Esophagus (tissue), 2 donors: ENCODE measurements around the gene FBRSL1. TPM values are rescaled to one million over a fixed set of nuclear protein-coding genes. Genes with fewer than 3 reads are reported as not detected.

Source experiments
- H3K27ac ChIP-seq, 2 donors: one replicate each; pipeline ENCODE4 v1.5.1; 2013; ENCODE audit warnings: low read depth in 2 of 2, mild to moderate bottlenecking in 2 of 2, inconsistent platforms in 1 of 2, low read length in 1 of 2, moderate library complexity in 1 of 2
- H3K27me3 ChIP-seq, 2 donors: one replicate each; pipeline ENCODE4 v1.6.1; 2013; ENCODE audit warnings: low read length in 2 of 2, control low read depth in 1 of 2, mild to moderate bottlenecking in 1 of 2; ENCODE audit not compliant: insufficient read depth in 2 of 2, control insufficient read depth in 1 of 2
- H3K36me3 ChIP-seq, 2 donors: one replicate each; pipeline ENCODE4 v1.6.1; 2013; ENCODE audit warnings: low read length in 1 of 2; ENCODE audit not compliant: control insufficient read depth in 2 of 2, insufficient read depth in 2 of 2
- H3K4me1 ChIP-seq, 2 donors: one replicate each; pipeline ENCODE4 v1.6.1; 2013; ENCODE audit warnings: low read length in 1 of 2; ENCODE audit not compliant: control insufficient read depth in 2 of 2, insufficient read depth in 2 of 2
- H3K4me3 ChIP-seq, 2 donors: one replicate each; pipeline ENCODE4 v1.5.1; 2013; ENCODE audit warnings: low read length in 2 of 2, mild to moderate bottlenecking in 2 of 2, low read depth in 1 of 2, moderate library complexity in 1 of 2
- H3K9me3 ChIP-seq, 2 donors: one replicate each; pipeline ENCODE4 v1.6.1; 2013; ENCODE audit warnings: mild to moderate bottlenecking in 2 of 2, low read depth in 1 of 2, low read length in 1 of 2, moderate library complexity in 1 of 2; ENCODE audit not compliant: control insufficient read depth in 2 of 2, insufficient read depth in 1 of 2
- WGBS, 2 donors: extraction: QIAGEN DNeasy Blood & Tissue Kit; methylation state at CpG; one replicate each; pipeline ENCODE4 v1.1.7; 2013; 5-methylcytosine and 5-hydroxymethylcytosine counted together
- polyA plus RNA-seq, 2 donors: library from polyadenylated mRNA; stranded (reverse); fragments of 200-250 nt; gene quantifications; one replicate each; pipeline ENCODE4 v1.2.3, GENCODE V29; 2013
- donor health status: healthy with polysubstance abuse.
- donor health status: Bipolar disorder and iron deficiency.

FBRSL1 gene
- polyA plus RNA-seq, 2 donors, result 15.6 to 17.9 TPM

GRCh38 chr12:132518354-132518992 lies 28.5 kb downstream of the FBRSL1 start:
- Histone ChIP-seq H3K36me3 (peaks cover 4 to 13% of the 10 kb centered on the region in 2 donors), H3K4me3 (no peak overlapping the region), H3K9me3 (peaks cover 0 to 6% of the 10 kb centered on the region in 2 donors), H3K4me1 (peaks cover 3 to 20% of the 10 kb centered on the region in 2 donors), H3K27ac (no peak overlapping the region), H3K27me3 (no peaks in the 10 kb centered on the region)
- WGBS, 2 donors, result 96 to 97% methylated on average over 7 of the region's 7 CpGs

GRCh38 chr12:132520421-132521199 lies 30.7 kb downstream of the FBRSL1 start:
- H3K9me3 ChIP-seq, result peaks cover 0 to 6% of the 10 kb centered on the region in 2 donors
- no peak overlapping the region for H3K4me3 ChIP-seq
- H3K27me3 ChIP-seq, result no peaks in the 10 kb centered on the region
- 57 to 75% methylated on average over 17 of the region's 17 CpGs for WGBS, 2 donors
- no peak overlapping the region for H3K27ac ChIP-seq
- H3K4me1 ChIP-seq, result peaks cover 0 to 29% of the 10 kb centered on the region in 2 donors
- H3K36me3 ChIP-seq, result peaks cover 4 to 11% of the 10 kb centered on the region in 2 donors

GRCh38 chr12:132521200-132521580 lies 31.2 kb downstream of the FBRSL1 start:
- H3K27ac ChIP-seq, result no peak overlapping the region
- H3K4me1 ChIP-seq, result peaks cover 0 to 29% of the 10 kb centered on the region in 2 donors
- 88 to 91% methylated on average over 15 of the region's 15 CpGs for WGBS, 2 donors
- no peaks in the 10 kb centered on the region for H3K27me3 ChIP-seq
- H3K9me3 ChIP-seq, result peaks cover 0 to 6% of the 10 kb centered on the region in 2 donors
- H3K36me3 ChIP-seq, result peaks cover 4 to 13% of the 10 kb centered on the region in 2 donors
- H3K4me3 ChIP-seq, result no peak overlapping the region

GRCh38 chr12:132521712-132522292 lies 31.9 kb downstream of the FBRSL1 start:
- peaks cover 4 to 15% of the 10 kb centered on the region in 2 donors for H3K36me3 ChIP-seq
- peaks cover 0 to 6% of the 10 kb centered on the region in 2 donors for H3K9me3 ChIP-seq
- H3K4me1 ChIP-seq, result peaks cover 0 to 29% of the 10 kb centered on the region in 2 donors
- H3K4me3 ChIP-seq, result no peak overlapping the region
- no peak overlapping the region for H3K27ac ChIP-seq
- WGBS, 2 donors, result 84 to 85% methylated on average over 27 of the region's 27 CpGs
- H3K27me3 ChIP-seq, result no peaks in the 10 kb centered on the region

- no peak overlapping the region for H3K27ac ChIP-seq
- H3K36me3 ChIP-seq, result peaks cover 4 to 15% of the 10 kb centered on the region in 2 donors
- H3K9me3 ChIP-seq, result peaks cover 0 to 6% of the 10 kb centered on the region in 2 donors
- 85 to 86% methylated on average over 25 of the region's 25 CpGs for WGBS, 2 donors
- peaks cover 0 to 29% of the 10 kb centered on the region in 2 donors for H3K4me1 ChIP-seq
- H3K27me3 ChIP-seq, result no peaks in the 10 kb centered on the region
- no peak overlapping the region for H3K4me3 ChIP-seq
Observed at GRCh38 chr12:132522592-132523380, 32.8 kb downstream of the FBRSL1 start.

GRCh38 chr12:132523576-132524331 lies 33.8 kb downstream of the FBRSL1 start:
- peaks cover 0 to 6% of the 10 kb centered on the region in 2 donors for H3K9me3 ChIP-seq
- peaks cover 0 to 31% of the 10 kb centered on the region in 2 donors for H3K4me1 ChIP-seq
- H3K36me3 ChIP-seq, result peaks cover 0 to 9% of the 10 kb centered on the region in 2 donors
- no peak overlapping the region for H3K27ac ChIP-seq
- WGBS, 2 donors, result 46 to 51% methylated on average over 28 of the region's 28 CpGs
- H3K4me3 ChIP-seq, result no peak overlapping the region
- H3K27me3 ChIP-seq, result no peaks in the 10 kb centered on the region

- H3K9me3 ChIP-seq, result peaks cover 0 to under 1% of the 10 kb centered on the region in 2 donors
- H3K4me3 ChIP-seq, result no peak overlapping the region
- 59 to 69% methylated on average over 16 of the region's 16 CpGs for WGBS, 2 donors
- no peak overlapping the region for H3K27ac ChIP-seq
- H3K27me3 ChIP-seq, result no peaks in the 10 kb centered on the region
- H3K36me3 ChIP-seq, result peaks cover 0 to 11% of the 10 kb centered on the region in 2 donors
- peaks cover 0 to 31% of the 10 kb centered on the region in 2 donors for H3K4me1 ChIP-seq
Observed at GRCh38 chr12:132524405-132524804, 34.5 kb downstream of the FBRSL1 start.

- H3K4me3 ChIP-seq, result no peak overlapping the region
- 85 to 92% methylated on average over 43 of the region's 43 CpGs for WGBS, 2 donors
- H3K27me3 ChIP-seq, result no peaks in the 10 kb centered on the region
- H3K27ac ChIP-seq, result no peak overlapping the region
- H3K36me3 ChIP-seq, result peaks cover 0 to 14% of the 10 kb centered on the region in 2 donors
- no peaks in the 10 kb centered on the region for H3K9me3 ChIP-seq
- peaks cover 0 to 31% of the 10 kb centered on the region in 2 donors for H3K4me1 ChIP-seq
Observed at GRCh38 chr12:132525011-132525832, 35.3 kb downstream of the FBRSL1 start.
